Vagina (tissue), 2 donors: ENCODE data around the gene RSPH10B2.
"Not testable (repeated sequence)": the region's sequence is repeated elsewhere in the genome, so short reads cannot be mapped to it uniquely, and the experiment has no call there.

Experiments
- CTCF ChIP-seq, 3 experiments: fragments of 450-650 bp in 2 of 3; fragments of 200-600 bp in 1 of 3; sonication (generic) in 1 of 3; IDR thresholded peaks; one replicate each; pipeline ENCODE4 v1.5.1; 2017 to 2019; ENCODE audit warnings: antibody characterized with exemption in 3 of 3, mild to moderate bottlenecking in 2 of 3, moderate library complexity in 2 of 3
- POLR2A ChIP-seq, 2 donors: fragments of 450-650 bp; IDR thresholded peaks; one replicate each; pipeline ENCODE4 v1.6.1; 2017; ENCODE audit warnings: antibody characterized with exemption in 2 of 2, mild to moderate bottlenecking in 2 of 2, moderate library complexity in 2 of 2

GRCh38 chr7:6724351-6724750, 29.6 kb upstream of the RSPH10B2 start:
- not testable (repeated sequence) for TF ChIP-seq CTCF, POLR2A (IDR thresholded peaks at IDR 0.05)
